HCT116 (cell line): ENCODE measurements around the gene ARHGAP10. TPM values are rescaled to one million over a fixed set of nuclear protein-coding genes. Genes with fewer than 3 reads are reported as not detected.

Experiments
- ATAC-seq: fragments of 200-7000 bp; cut with Tn5 transposase; 2 replicates; pipeline ENCODE4 v1.9.1; 2020; ENCODE audit warnings: mild to moderate bottlenecking, moderate library complexity
- BruUV-seq: library from RNA; stranded (reverse); fragments of 400-500 nt; replicated peaks from 2 replicates; lab custom pipeline; 2021; lab: Mats Ljungman, UMichigan
- CTCF ChIA-PET: fragments of 300-600 bp; sonication (Branson Sonifier 250); formaldehyde crosslinking; loops from one replicate; lab custom pipeline; 2021; ENCODE audit warnings: antibody characterized with exemption; lab: Charles Lee
- POLR2A ChIA-PET: fragments of 300-600, 350-600 bp; sonication (Branson Sonifier 250); formaldehyde crosslinking; loops from one replicate; lab custom pipeline; 2021; ENCODE audit warnings: antibody characterized with exemption; lab: Charles Lee
- RAD21 ChIA-PET, 2 experiments: fragments of 300-600 bp; sonication (Branson Sonifier 250); formaldehyde crosslinking; loops; one replicate each; lab custom pipeline; 2023; ENCODE audit warnings: low total read pairs in 2 of 2; ENCODE audit not compliant: uncharacterized antibody in 2 of 2, unreplicated experiment in 2 of 2, low non-redundant PET in 1 of 2; lab: Charles Lee
- DNase-seq: peaks from one replicate; pipeline ENCODE4 v3.0.0-alpha.2; 2010; ENCODE audit warnings: low read depth, low spot score
- H2AFZ ChIP-seq: fragments of 200-600 bp; shearing (Covaris generic), sonication (generic); 2 replicates; pipeline ENCODE4 v1.6.1; 2017; ENCODE audit warnings: low read depth, mixed run types, mixed read lengths, antibody characterized with exemption, low read length; ENCODE audit not compliant: poor library complexity, severe bottlenecking
- H3K27ac ChIP-seq: 2 replicates; pipeline ENCODE4 v1.5.1; 2012; ENCODE audit warnings: low read depth, low read length
- H3K27me3 ChIP-seq: fragments of 200-600 bp; sonication (generic); 2 replicates; pipeline ENCODE4 v1.6.1; 2016; ENCODE audit warnings: mixed run types, low read length, mixed read lengths; ENCODE audit not compliant: insufficient read depth
- H3K36me3 ChIP-seq, 2 experiments: fragments of 200-500 bp in 1 of 2; fragments of 200-600 bp in 1 of 2; sonication (Bioruptor generic) in 1 of 2; sonication (generic) in 1 of 2; 2 replicates each; pipeline versions ENCODE4 v1.5.1 to v1.6.1; 2014 to 2016; ENCODE audit warnings: low read length in 2 of 2, inconsistent platforms in 1 of 2, mixed read lengths in 1 of 2, mixed run types in 1 of 2; ENCODE audit not compliant: insufficient read depth in 2 of 2, control insufficient read depth in 1 of 2
- H3K4me1 ChIP-seq, 2 experiments: fragments of 200-600 bp in 1 of 2; sonication (generic) in 1 of 2; 2 replicates each; pipeline versions ENCODE4 v1.5.1 to v1.6.1; 2012 to 2017; ENCODE audit warnings: low read length in 2 of 2, inconsistent platforms in 1 of 2, mild to moderate bottlenecking in 1 of 2, mixed read lengths in 1 of 2, mixed run types in 1 of 2, moderate library complexity in 1 of 2; ENCODE audit not compliant: insufficient read depth in 2 of 2, control insufficient read depth in 1 of 2
- H3K4me2 ChIP-seq: fragments of 200-600 bp; sonication (generic); 2 replicates; pipeline ENCODE4 v1.6.1; 2017; ENCODE audit warnings: mixed run types, low read length, mixed read lengths
- H3K4me3 ChIP-seq, 2 experiments: fragments of 200-600 bp in 1 of 2; sonication (generic) in 1 of 2; replicated peaks in 1 of 2; 2 replicates each; pipeline ENCODE4 v1.5.1; 2011 to 2016; ENCODE audit warnings: low read length in 2 of 2, control low read depth in 1 of 2, low read depth in 1 of 2, mild to moderate bottlenecking in 1 of 2, mixed read lengths in 1 of 2, mixed run types in 1 of 2
- H3K79me2 ChIP-seq: fragments of 200-600 bp; sonication (generic); 2 replicates; pipeline ENCODE4 v1.6.1; 2017; ENCODE audit warnings: mild to moderate bottlenecking, mixed run types, low read length, moderate library complexity, mixed read lengths; ENCODE audit not compliant: insufficient read depth
- H3K9ac ChIP-seq: fragments of 200-600 bp; sonication (generic); 2 replicates; pipeline ENCODE4 v1.6.1; 2016; ENCODE audit warnings: low read length, mixed read lengths
- H3K9me2 ChIP-seq: fragments of 200-600 bp; sonication (generic), shearing (Covaris generic); 2 replicates; pipeline ENCODE4 v1.6.1; 2017; ENCODE audit warnings: mixed run types, mild to moderate bottlenecking, moderate library complexity; ENCODE audit not compliant: insufficient read depth
- H3K9me3 ChIP-seq, 2 experiments: fragments of 200-500 bp in 1 of 2; fragments of 200-600 bp in 1 of 2; sonication (Bioruptor generic) in 1 of 2; sonication (generic) in 1 of 2; 2 replicates each; pipeline ENCODE4 v1.6.1; 2014 to 2017; ENCODE audit warnings: low read length in 2 of 2, mixed read lengths in 2 of 2, inconsistent platforms in 1 of 2, low read depth in 1 of 2, mild to moderate bottlenecking in 1 of 2, mixed run types in 1 of 2, moderate library complexity in 1 of 2; ENCODE audit not compliant: control insufficient read depth in 1 of 2, insufficient read depth in 1 of 2
- H4K20me1 ChIP-seq: fragments of 200-600 bp; sonication (generic), shearing (Covaris generic); 2 replicates; pipeline ENCODE4 v1.6.1; 2017; ENCODE audit warnings: mixed run types, mild to moderate bottlenecking, moderate library complexity; ENCODE audit not compliant: insufficient read depth
- CBX3 ChIP-seq: IDR thresholded peaks from 2 replicates; pipeline ENCODE4 v1.6.1; 2012; ENCODE audit warnings: low read depth
- CEBPB ChIP-seq: IDR thresholded peaks from 2 replicates; pipeline ENCODE4 v1.6.1; 2012; ENCODE audit warnings: low read depth
- ELF1 ChIP-seq: IDR thresholded peaks from 2 replicates; pipeline ENCODE4 v1.6.1; 2012; ENCODE audit warnings: low read depth, borderline replicate concordance
- EZH2 ChIP-seq: fragments of 200-600 bp; sonication (generic); IDR thresholded peaks from 2 replicates; pipeline ENCODE4 v1.6.1; 2017; ENCODE audit warnings: antibody characterized with exemption, mixed run types
- EZH2phosphoT487 ChIP-seq: fragments of 200-600 bp; IDR thresholded peaks from 2 replicates; pipeline ENCODE4 v1.6.1; 2018; ENCODE audit warnings: antibody characterized with exemption, borderline replicate concordance
- FOSL1 ChIP-seq: IDR thresholded peaks from 2 replicates; pipeline ENCODE4 v1.6.1; 2012; ENCODE audit warnings: low read depth
- POLR2A ChIP-seq: IDR thresholded peaks from 2 replicates; pipeline ENCODE4 v1.7.0; 2011; ENCODE audit warnings: borderline replicate concordance; ENCODE audit not compliant: insufficient read depth, insufficient read length; ENCODE audit errors: extremely low read depth
- RAD21 ChIP-seq: IDR thresholded peaks from 2 replicates; pipeline ENCODE4 v1.6.1; 2012; ENCODE audit warnings: low read depth, mild to moderate bottlenecking
- SP1 ChIP-seq: IDR thresholded peaks from 2 replicates; pipeline ENCODE4 v1.6.1; 2012; ENCODE audit warnings: low read depth
- SRF ChIP-seq: IDR thresholded peaks from 2 replicates; pipeline ENCODE4 v1.6.1; 2012; ENCODE audit warnings: low read depth
- YY1 ChIP-seq: IDR thresholded peaks from 2 replicates; pipeline ENCODE4 v1.6.1; 2011; ENCODE audit warnings: low read length, low read depth, moderate library complexity, mild to moderate bottlenecking; ENCODE audit not compliant: insufficient replicate concordance; ENCODE audit errors: extremely low read depth
- ZFX ChIP-seq: fragments of 450-650 bp; IDR thresholded peaks from 2 replicates; pipeline ENCODE4 v1.6.1; 2017
- ZNF274 ChIP-seq: fragments of 200-500 bp; sonication (Bioruptor generic); IDR thresholded peaks from 2 replicates; pipeline ENCODE4 v1.6.1; 2014; ENCODE audit warnings: mild to moderate bottlenecking, low read depth, low read length, inconsistent platforms
- intact Hi-C: fragments of 100-400 bp; cut with micrococcal nuclease; formaldehyde crosslinking; loops from 2 replicates; pipeline ENCODE4 v1.10.0; 2022
- total RNA-seq: library from RNA; stranded (reverse); gene quantifications from one replicate; pipeline ENCODE4 v1.2.1, GENCODE V29; 2021; ENCODE audit not compliant: unreplicated experiment
- TF ChIP-seq, protein P1 (sequence below): IDR thresholded peaks from 2 replicates; pipeline ENCODE4 v1.6.1; 2012
- TF ChIP-seq, protein P2 (sequence below): IDR thresholded peaks from 2 replicates; pipeline ENCODE4 v1.6.1; 2012; ENCODE audit warnings: low read depth
- TF ChIP-seq, protein P3 (sequence below), 3 experiments: fragments of 200-600 bp in 1 of 3; sonication (generic) in 1 of 3; IDR thresholded peaks in 2 of 3; conservative IDR thresholded peaks in 1 of 3; 2 replicates each; pipeline ENCODE4 v1.5.1; 2012 to 2017; ENCODE audit warnings: low read depth in 2 of 3, low read length in 2 of 3, antibody characterized with exemption in 1 of 3, borderline replicate concordance in 1 of 3, control low read depth in 1 of 3, mild to moderate bottlenecking in 1 of 3, mixed read lengths in 1 of 3, mixed run types in 1 of 3, moderate library complexity in 1 of 3; ENCODE audit not compliant: insufficient read depth in 1 of 3

Gene ARHGAP10
- total RNA-seq, 1 experiment from 2014 or later = 24.7 TPM

DNA sequence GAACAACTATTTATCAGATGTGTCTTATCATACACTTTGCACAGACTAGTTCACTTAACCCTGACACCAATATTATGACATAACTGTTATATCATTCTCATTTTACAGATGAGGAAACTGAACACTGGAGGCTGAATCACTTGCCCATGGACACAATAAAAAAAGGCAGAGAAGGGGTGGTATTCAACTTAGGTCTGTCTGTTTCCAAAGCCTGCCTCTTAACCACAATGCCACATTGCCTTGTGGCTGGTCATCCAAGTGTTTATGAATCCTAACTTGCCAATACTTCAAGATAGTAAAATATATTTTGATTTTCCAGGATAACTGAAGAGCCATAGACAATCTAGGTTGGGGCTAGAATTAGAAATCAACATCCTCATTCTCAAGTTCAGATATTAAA lies 382.5 kb downstream of the ARHGAP10 start:
- DNase-seq = no peak
- no peaks in the 10 kb centered on the region for H3K9me3 ChIP-seq

More for the DNA sequence above, 382.5 kb downstream of the ARHGAP10 start:
- intact Hi-C loops = no loop called here
- Histone ChIP-seq H3K36me3 (no peaks in the 10 kb centered on the region), H3K4me3 (no peak overlapping the region), H3K79me2 (no peaks in the 10 kb centered on the region), H3K27ac (no peak overlapping the region), H3K4me2 (no peak overlapping the region), H2AFZ (no peak overlapping the region), H3K9me2 (no peaks in the 10 kb centered on the region), H3K9ac (no peak overlapping the region), H3K27me3 (no peaks in the 10 kb centered on the region), H4K20me1 (0 out of 2 replicates have a peak, but pooled peaks cover 3% of the 10 kb centered on the region), H3K4me1 (no peaks in the 10 kb centered on the region)
- no peak for ATAC-seq
- TF ChIP-seq, protein P1, sequence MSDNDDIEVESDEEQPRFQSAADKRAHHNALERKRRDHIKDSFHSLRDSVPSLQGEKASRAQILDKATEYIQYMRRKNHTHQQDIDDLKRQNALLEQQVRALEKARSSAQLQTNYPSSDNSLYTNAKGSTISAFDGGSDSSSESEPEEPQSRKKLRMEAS = no peak
- TF ChIP-seq, protein P2, sequence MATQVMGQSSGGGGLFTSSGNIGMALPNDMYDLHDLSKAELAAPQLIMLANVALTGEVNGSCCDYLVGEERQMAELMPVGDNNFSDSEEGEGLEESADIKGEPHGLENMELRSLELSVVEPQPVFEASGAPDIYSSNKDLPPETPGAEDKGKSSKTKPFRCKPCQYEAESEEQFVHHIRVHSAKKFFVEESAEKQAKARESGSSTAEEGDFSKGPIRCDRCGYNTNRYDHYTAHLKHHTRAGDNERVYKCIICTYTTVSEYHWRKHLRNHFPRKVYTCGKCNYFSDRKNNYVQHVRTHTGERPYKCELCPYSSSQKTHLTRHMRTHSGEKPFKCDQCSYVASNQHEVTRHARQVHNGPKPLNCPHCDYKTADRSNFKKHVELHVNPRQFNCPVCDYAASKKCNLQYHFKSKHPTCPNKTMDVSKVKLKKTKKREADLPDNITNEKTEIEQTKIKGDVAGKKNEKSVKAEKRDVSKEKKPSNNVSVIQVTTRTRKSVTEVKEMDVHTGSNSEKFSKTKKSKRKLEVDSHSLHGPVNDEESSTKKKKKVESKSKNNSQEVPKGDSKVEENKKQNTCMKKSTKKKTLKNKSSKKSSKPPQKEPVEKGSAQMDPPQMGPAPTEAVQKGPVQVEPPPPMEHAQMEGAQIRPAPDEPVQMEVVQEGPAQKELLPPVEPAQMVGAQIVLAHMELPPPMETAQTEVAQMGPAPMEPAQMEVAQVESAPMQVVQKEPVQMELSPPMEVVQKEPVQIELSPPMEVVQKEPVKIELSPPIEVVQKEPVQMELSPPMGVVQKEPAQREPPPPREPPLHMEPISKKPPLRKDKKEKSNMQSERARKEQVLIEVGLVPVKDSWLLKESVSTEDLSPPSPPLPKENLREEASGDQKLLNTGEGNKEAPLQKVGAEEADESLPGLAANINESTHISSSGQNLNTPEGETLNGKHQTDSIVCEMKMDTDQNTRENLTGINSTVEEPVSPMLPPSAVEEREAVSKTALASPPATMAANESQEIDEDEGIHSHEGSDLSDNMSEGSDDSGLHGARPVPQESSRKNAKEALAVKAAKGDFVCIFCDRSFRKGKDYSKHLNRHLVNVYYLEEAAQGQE = no peak
- no peak for TF ChIP-seq EZH2
- TF ChIP-seq SP1 = no peak
- TF ChIP-seq, protein P3, sequence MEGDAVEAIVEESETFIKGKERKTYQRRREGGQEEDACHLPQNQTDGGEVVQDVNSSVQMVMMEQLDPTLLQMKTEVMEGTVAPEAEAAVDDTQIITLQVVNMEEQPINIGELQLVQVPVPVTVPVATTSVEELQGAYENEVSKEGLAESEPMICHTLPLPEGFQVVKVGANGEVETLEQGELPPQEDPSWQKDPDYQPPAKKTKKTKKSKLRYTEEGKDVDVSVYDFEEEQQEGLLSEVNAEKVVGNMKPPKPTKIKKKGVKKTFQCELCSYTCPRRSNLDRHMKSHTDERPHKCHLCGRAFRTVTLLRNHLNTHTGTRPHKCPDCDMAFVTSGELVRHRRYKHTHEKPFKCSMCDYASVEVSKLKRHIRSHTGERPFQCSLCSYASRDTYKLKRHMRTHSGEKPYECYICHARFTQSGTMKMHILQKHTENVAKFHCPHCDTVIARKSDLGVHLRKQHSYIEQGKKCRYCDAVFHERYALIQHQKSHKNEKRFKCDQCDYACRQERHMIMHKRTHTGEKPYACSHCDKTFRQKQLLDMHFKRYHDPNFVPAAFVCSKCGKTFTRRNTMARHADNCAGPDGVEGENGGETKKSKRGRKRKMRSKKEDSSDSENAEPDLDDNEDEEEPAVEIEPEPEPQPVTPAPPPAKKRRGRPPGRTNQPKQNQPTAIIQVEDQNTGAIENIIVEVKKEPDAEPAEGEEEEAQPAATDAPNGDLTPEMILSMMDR (IDR thresholded peaks at IDR 0.05 in 2 of 3, conservative IDR thresholded peaks at IDR 0.05 in 1 of 3; ENCODE audit: borderline replicate concordance in 1 of 3, insufficient read depth in 1 of 3, low read depth in 2 of 3, low read length in 2 of 3) = no peak
- no peak for TF ChIP-seq YY1
- no peak for TF ChIP-seq POLR2A
- TF ChIP-seq FOSL1 = no peak
- TF ChIP-seq CEBPB = no peak
- TF ChIP-seq CBX3 = no peak
- TF ChIP-seq RAD21 = no peak
- TF ChIP-seq ELF1 = no peak
- no peak for TF ChIP-seq EZH2phosphoT487
- TF ChIP-seq SRF = no peak
- TF ChIP-seq ZNF274 = no peak
- no peak for TF ChIP-seq ZFX
- CTCF ChIA-PET = no interaction called here
- BruUV-seq = no TSS peak
- RAD21 ChIA-PET = no interaction called here
- POLR2A ChIA-PET = no interaction called here
